Measurements from ENCODE around the gene AHCYL2.
"Not testable (repeated sequence)": the region's sequence is repeated elsewhere in the genome, so short reads cannot be mapped to it uniquely, and the experiment has no call there.

Gene AHCYL2

GRCh38 chr7:129353104-129353503 is 128.3 kb downstream of the AHCYL2 start:
- DNase-seq (ENCODE audit: low read depth): peak; percentile 57

- no peak for DNase-seq (ENCODE audit: low read depth)
Observed at GRCh38 chr7:129354428-129355157, 129.8 kb downstream of the AHCYL2 start.

GRCh38 chr7:129356176-129356575 is 131.3 kb downstream of the AHCYL2 start:
- no peak for DNase-seq (ENCODE audit: low read depth)

GRCh38 chr7:129359176-129359575 is 134.3 kb downstream of the AHCYL2 start:
- DNase-seq (ENCODE audit: low read depth): no peak

GRCh38 chr7:129359638-129360037 is 134.8 kb downstream of the AHCYL2 start:
- no peak for DNase-seq (ENCODE audit: low read depth)

- DNase-seq (ENCODE audit: low read depth): no peak
Observed at GRCh38 chr7:129361771-129362170, 136.9 kb downstream of the AHCYL2 start.

GRCh38 chr7:129362496-129362895 is 137.7 kb downstream of the AHCYL2 start:
- DNase-seq (ENCODE audit: low read depth): no peak

GRCh38 chr7:129367349-129367699 is 142.5 kb downstream of the AHCYL2 start:
- DNase-seq (ENCODE audit: low read depth): no peak

- peak; percentile 75 for DNase-seq (ENCODE audit: low read depth)
Observed at GRCh38 chr7:129367700-129368388, 143.0 kb downstream of the AHCYL2 start.

GRCh38 chr7:129368389-129368986 is 143.7 kb downstream of the AHCYL2 start:
- no peak for DNase-seq (ENCODE audit: low read depth)

- not testable (repeated sequence) for DNase-seq (ENCODE audit: low read depth)
Observed at GRCh38 chr7:129369447-129369846, 144.6 kb downstream of the AHCYL2 start.

- DNase-seq (ENCODE audit: low read depth): no peak
Observed at GRCh38 chr7:129370812-129371211, 146.0 kb downstream of the AHCYL2 start.

GRCh38 chr7:129371487-129371886 is 146.7 kb downstream of the AHCYL2 start:
- no peak for DNase-seq (ENCODE audit: low read depth)

GRCh38 chr7:129373651-129374428 is 149.0 kb downstream of the AHCYL2 start:
- DNase-seq (ENCODE audit: low read depth): no peak

- no peak for DNase-seq (ENCODE audit: low read depth)
Observed at GRCh38 chr7:129375141-129375938, 150.5 kb downstream of the AHCYL2 start.

GRCh38 chr7:129376076-129376777 is 151.4 kb downstream of the AHCYL2 start:
- peak; percentile 41 for DNase-seq (ENCODE audit: low read depth)

- DNase-seq (ENCODE audit: low read depth): peak; percentile 61
Observed at GRCh38 chr7:129376778-129377700, 152.2 kb downstream of the AHCYL2 start.

GRCh38 chr7:129381710-129382484 is 157.1 kb downstream of the AHCYL2 start:
- no peak for DNase-seq (ENCODE audit: low read depth)

- no peak for DNase-seq (ENCODE audit: low read depth)
Observed at GRCh38 chr7:129383542-129384132, 158.8 kb downstream of the AHCYL2 start.

Measured in iris pigment epithelial cell (primary cell).